ENCODE data around the gene AOPEP. TPM values are rescaled to one million over a fixed set of nuclear protein-coding genes. Genes with fewer than 3 reads are reported as not detected.

The AOPEP gene
- total and polyA plus RNA-seq, 2 donors (not counting 1 experiment from before 2014, with no cell fraction given): 66.1 to 94.1 TPM

DNA sequence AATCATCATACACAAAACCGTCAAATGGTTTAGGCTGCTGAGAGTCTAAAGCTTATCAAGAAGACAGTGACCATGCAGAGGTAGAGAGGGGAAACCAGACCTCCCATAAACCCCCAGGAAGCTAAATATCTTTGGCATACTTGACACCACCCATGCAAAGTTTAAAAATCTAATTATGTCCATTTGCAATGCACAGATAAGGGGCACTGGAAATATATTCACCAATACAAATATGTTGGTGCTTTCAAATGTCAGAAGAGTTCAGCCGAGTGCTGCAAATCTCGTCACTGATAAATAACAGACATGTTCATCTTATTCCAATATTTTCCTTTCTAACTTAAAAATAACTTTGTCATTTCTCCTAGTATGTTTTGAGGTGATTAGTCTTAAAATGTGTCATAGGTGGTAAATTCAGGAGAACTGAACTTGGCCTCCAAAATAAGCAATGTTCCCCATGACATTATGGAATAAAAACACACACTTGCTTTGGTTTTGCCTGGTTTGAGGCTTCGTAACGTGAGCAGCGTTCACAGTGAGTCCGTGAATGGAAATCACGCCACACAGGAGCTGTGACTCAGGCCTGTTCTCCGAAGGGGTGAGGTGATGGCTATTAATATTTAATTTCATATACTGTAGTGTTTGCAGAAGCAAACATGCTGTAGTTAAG, 182.2 kb downstream of the AOPEP start:
- DNase-seq (ENCODE audit: low read depth in 2 of 2): peak in 1 of 2 donors; percentile 63
- Histone ChIP-seq H3K4me2 (ENCODE audit: extremely low read depth, insufficient read depth, low read length) (no peak overlapping the region), H3K79me2 (ENCODE audit: control insufficient read depth, insufficient read depth, low read length) (no peaks in the 10 kb centered on the region), H3K9ac (ENCODE audit: insufficient read depth, low read length) (no peak overlapping the region), H3K27me3 (ENCODE audit: control insufficient read depth, insufficient read depth, low read length) (no peaks in the 10 kb centered on the region), H3K9me3 (ENCODE audit: control insufficient read depth, insufficient read depth, low read depth, low read length) (no peaks in the 10 kb centered on the region), H3K36me3 (ENCODE audit: control insufficient read depth, insufficient read depth, low read length) (no peaks in the 10 kb centered on the region), H3K4me3 (replicated peaks in 1 of 4; ENCODE audit: control extremely low read depth in 1 of 4, insufficient read depth in 1 of 4, low read depth in 3 of 4, low read length in 4 of 4) (no peak overlapping the region), H3K4me1 (ENCODE audit: control insufficient read depth, extremely low read depth, insufficient read depth, low read length) (peaks cover 12% of the 10 kb centered on the region), H2AFZ (ENCODE audit: low read length) (no peak overlapping the region), H4K20me1 (ENCODE audit: control insufficient read depth, extremely low read depth, insufficient read depth, low read length) (no peaks in the 10 kb centered on the region), H3K27ac (ENCODE audit: insufficient read depth, low read length) (no peak overlapping the region)
- TF ChIP-seq, protein P1, sequence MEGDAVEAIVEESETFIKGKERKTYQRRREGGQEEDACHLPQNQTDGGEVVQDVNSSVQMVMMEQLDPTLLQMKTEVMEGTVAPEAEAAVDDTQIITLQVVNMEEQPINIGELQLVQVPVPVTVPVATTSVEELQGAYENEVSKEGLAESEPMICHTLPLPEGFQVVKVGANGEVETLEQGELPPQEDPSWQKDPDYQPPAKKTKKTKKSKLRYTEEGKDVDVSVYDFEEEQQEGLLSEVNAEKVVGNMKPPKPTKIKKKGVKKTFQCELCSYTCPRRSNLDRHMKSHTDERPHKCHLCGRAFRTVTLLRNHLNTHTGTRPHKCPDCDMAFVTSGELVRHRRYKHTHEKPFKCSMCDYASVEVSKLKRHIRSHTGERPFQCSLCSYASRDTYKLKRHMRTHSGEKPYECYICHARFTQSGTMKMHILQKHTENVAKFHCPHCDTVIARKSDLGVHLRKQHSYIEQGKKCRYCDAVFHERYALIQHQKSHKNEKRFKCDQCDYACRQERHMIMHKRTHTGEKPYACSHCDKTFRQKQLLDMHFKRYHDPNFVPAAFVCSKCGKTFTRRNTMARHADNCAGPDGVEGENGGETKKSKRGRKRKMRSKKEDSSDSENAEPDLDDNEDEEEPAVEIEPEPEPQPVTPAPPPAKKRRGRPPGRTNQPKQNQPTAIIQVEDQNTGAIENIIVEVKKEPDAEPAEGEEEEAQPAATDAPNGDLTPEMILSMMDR (conservative IDR thresholded peaks at IDR 0.05 in 1 of 2, IDR thresholded peaks at IDR 0.05 in 1 of 2; ENCODE audit: low read depth in 1 of 2, low read length in 2 of 2): no peak
- no peak for TF ChIP-seq EZH2 (IDR thresholded peaks at IDR 0.05; ENCODE audit: low read length, missing control alignments)

DNA sequence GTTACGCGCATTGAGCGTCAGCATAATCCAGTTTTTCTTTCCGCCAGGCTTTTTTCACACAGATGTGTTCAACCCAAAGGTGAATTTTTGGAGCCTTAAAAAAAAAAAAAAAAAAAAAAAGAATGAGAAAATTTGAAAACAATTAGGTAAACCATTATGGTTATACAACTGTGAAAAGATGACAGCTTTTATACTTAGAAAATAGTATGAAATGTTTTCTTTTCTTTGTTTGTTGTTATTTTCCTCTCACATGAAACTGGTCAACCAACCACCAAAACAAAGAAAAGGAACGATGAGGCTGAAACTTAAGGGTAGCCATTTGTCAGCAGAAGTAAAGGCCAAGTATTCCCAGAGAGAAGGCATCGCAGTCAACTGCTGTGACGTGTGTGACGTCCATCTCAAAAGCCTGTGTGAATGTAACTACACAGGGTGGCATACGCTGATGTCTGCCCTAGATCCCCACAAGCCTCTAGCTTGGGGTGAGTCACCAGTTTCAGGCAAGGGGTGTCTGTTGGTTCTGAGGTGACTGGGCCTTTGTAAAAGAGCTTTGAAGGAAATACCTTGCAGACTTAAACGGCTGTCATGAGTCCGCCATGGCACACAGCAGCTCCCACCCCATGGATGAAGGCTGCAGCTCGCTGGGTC, 182.9 kb downstream of the AOPEP start:
- no peak overlapping the region for H3K4me3 ChIP-seq (replicated peaks in 1 of 4; ENCODE audit: control extremely low read depth in 1 of 4, insufficient read depth in 1 of 4, low read depth in 3 of 4, low read length in 4 of 4)
- no peaks in the 10 kb centered on the region for H3K36me3 ChIP-seq (ENCODE audit: control insufficient read depth, insufficient read depth, low read length)
- no peaks in the 10 kb centered on the region for H4K20me1 ChIP-seq (ENCODE audit: control insufficient read depth, extremely low read depth, insufficient read depth, low read length)
- no peak overlapping the region for H3K4me2 ChIP-seq (ENCODE audit: extremely low read depth, insufficient read depth, low read length)
- H3K27ac ChIP-seq (ENCODE audit: insufficient read depth, low read length): no peak overlapping the region
- H3K4me1 ChIP-seq (ENCODE audit: control insufficient read depth, extremely low read depth, insufficient read depth, low read length): peaks cover 10% of the 10 kb centered on the region
- DNase-seq (ENCODE audit: low read depth in 2 of 2): peak in 1 of 2 donors; percentile 50
- TF ChIP-seq, protein P1 (conservative IDR thresholded peaks at IDR 0.05 in 1 of 2, IDR thresholded peaks at IDR 0.05 in 1 of 2; ENCODE audit: low read depth in 1 of 2, low read length in 2 of 2): no peak
- TF ChIP-seq EZH2 (IDR thresholded peaks at IDR 0.05; ENCODE audit: low read length, missing control alignments): no peak
- H3K9ac ChIP-seq (ENCODE audit: insufficient read depth, low read length): no peak overlapping the region
- no peaks in the 10 kb centered on the region for H3K79me2 ChIP-seq (ENCODE audit: control insufficient read depth, insufficient read depth, low read length)
- H3K9me3 ChIP-seq (ENCODE audit: control insufficient read depth, insufficient read depth, low read depth, low read length): no peaks in the 10 kb centered on the region
- no peaks in the 10 kb centered on the region for H3K27me3 ChIP-seq (ENCODE audit: control insufficient read depth, insufficient read depth, low read length)
- H2AFZ ChIP-seq (ENCODE audit: low read length): no peak overlapping the region

DNA sequence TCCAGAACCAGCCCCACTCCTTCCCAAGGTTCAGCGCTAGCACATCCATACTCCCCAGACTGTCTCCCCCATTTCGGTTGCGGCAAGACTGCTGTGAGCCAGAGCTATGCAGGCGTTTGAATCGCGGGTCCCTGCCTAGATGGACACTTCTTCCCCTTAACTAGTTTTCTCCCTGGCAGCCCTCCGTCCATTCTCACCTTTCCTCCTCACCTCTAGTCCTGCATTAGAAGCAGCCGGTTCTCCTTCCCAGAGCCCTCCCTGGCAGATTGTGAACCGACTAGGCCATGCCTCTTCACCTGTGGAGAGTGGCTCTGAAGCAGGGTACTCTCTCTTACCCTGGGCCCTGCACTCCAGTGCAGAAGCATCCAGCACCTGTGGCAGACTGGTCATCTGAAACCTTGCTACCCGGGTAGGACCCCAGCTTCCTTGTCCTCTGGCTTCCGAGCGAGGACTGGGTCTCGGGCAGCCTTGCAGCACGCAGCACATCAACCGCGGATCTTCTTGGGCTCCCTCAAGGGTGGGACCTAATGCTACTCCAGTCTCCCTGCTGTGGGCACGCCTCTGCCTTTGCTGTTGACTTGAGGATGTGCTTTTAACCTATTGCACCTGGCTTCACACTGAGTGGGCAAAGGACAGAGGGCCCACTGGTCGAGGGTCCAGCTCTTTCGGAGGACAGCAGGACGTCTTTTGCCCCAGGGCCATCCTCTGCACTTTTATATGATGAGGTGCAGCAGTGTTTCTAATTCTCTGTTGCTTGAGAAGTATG, 183.6 kb downstream of the AOPEP start:
- DNase-seq (ENCODE audit: low read depth in 2 of 2): no peak
- TF ChIP-seq, protein P1 (conservative IDR thresholded peaks at IDR 0.05 in 1 of 2, IDR thresholded peaks at IDR 0.05 in 1 of 2; ENCODE audit: low read depth in 1 of 2, low read length in 2 of 2): no peak
- TF ChIP-seq EZH2 (IDR thresholded peaks at IDR 0.05; ENCODE audit: low read length, missing control alignments): no peak
- Histone ChIP-seq H3K4me1 (ENCODE audit: control insufficient read depth, extremely low read depth, insufficient read depth, low read length) (peaks cover 13% of the 10 kb centered on the region), H3K79me2 (ENCODE audit: control insufficient read depth, insufficient read depth, low read length) (no peaks in the 10 kb centered on the region), H3K4me3 (replicated peaks in 1 of 4; ENCODE audit: control extremely low read depth in 1 of 4, insufficient read depth in 1 of 4, low read depth in 3 of 4, low read length in 4 of 4) (no peak overlapping the region), H4K20me1 (ENCODE audit: control insufficient read depth, extremely low read depth, insufficient read depth, low read length) (no peaks in the 10 kb centered on the region), H2AFZ (ENCODE audit: low read length) (no peak overlapping the region), H3K9me3 (ENCODE audit: control insufficient read depth, insufficient read depth, low read depth, low read length) (no peaks in the 10 kb centered on the region), H3K27me3 (ENCODE audit: control insufficient read depth, insufficient read depth, low read length) (no peaks in the 10 kb centered on the region), H3K4me2 (ENCODE audit: extremely low read depth, insufficient read depth, low read length) (no peak overlapping the region), H3K9ac (ENCODE audit: insufficient read depth, low read length) (no peak overlapping the region), H3K27ac (ENCODE audit: insufficient read depth, low read length) (no peak overlapping the region), H3K36me3 (ENCODE audit: control insufficient read depth, insufficient read depth, low read length) (no peaks in the 10 kb centered on the region)
